ENCODE data around the gene IGHMBP2. TPM values are rescaled to one million over a fixed set of nuclear protein-coding genes. Genes with fewer than 3 reads are reported as not detected.

The IGHMBP2 gene
- polyA plus RNA-seq, 3 donors: 14.6 to 22.5 (median 18.6) TPM

- DNase-seq: no peak
Measured at GRCh38 chr11:68979931-68980775, 76.5 kb downstream of the IGHMBP2 start.

DNA sequence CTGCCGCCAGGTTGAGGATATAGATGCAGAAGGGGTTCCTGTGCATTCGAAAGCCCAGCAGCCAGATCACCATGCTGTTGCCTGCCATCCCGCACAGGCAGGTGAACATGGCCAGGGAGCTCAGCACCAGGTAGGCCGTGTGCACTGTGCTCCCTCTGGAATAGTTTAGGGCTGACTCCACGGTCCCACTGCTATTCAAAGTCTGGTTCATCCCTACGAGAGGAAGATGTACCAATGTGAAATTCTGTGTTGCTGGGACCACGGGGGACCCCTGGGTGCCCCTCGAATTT lies 77.0 kb downstream of the IGHMBP2 start, which contains the start of gene MRGPRD:
Gene MRGPRD, minus strand, starts transcription at position 211 of the 290 bp plus-strand sequence. Its CDS starts 0 bp downstream, at position 211.
- DNase-seq: no peak

DNA sequence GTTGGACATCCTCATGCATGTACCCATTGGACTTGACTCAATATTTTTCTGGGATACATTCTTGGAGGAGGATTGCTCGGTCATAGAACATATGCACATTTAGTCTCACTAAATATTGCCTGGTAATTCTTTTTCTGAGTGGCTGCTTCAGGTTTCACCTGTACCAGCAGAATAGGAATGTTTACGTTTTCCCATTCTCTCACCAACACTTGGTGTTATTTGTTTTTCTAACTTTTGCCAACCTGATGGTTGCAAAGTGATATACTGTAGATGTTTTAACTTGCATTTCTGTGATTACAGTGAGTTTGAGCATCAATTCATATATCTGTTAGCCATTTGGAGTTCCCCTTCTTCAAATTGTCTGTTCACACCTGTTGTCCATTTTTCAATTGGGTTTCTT lies 78.4 kb downstream of the IGHMBP2 start:
- no peak for DNase-seq

DNA sequence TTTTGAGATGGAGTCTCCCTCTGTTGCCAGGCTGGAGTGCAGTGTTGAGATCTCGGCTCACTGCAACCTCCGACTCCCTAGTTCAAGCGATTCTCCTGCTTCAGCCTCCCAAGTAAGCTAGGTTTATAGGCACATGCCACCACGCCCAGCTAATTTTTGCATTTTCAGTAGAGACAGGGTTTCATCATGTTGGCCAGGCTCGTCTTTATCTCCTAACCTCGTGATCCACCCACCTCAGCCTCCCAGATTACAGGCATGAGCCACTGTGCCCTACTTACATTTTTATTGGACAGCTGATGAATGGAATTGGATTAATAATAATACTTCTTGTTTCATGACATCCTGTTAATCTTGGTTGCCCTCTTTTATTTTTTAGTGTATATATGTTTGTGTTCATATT lies 80.1 kb downstream of the IGHMBP2 start:
- no peak for DNase-seq

DNA sequence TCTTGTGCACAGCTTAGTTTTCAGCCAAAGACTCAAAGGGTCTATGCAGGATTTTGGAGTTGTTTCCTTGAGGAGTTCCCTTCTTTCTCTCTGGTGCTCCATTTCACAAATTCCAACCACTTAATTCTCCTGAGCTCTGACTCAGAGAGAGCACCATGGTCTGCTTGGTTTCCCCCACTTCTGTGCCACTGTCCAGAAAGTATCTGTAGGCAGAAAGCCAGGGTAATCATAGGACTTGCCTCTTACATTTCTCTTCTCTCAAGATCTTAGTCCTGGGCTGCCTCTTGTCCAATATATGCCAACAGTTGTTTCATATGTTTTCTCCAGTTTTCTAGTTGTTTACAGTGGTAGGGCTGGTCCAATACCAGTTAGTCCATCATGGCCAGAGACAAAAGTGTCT lies 83.5 kb downstream of the IGHMBP2 start:
- DNase-seq: no peak

GRCh38 chr11:68988491-68988890 lies 84.8 kb downstream of the IGHMBP2 start:
- DNase-seq: no peak

Other genes starting within 250 kb of the IGHMBP2 start
- gene GAL, start 219.3 kb upstream of the IGHMBP2 start, polyA plus RNA-seq (ENCODE audit: insufficient read length in 3 of 3): under 1 TPM in 2 of 3 donors, not detected in 1; 0.37 to 0.44 TPM
- gene TESMIN, start 152.4 kb upstream of the IGHMBP2 start, polyA plus RNA-seq (ENCODE audit: insufficient read length in 3 of 3): 10 to 100 TPM; 17.0 to 21.5 (median 21.3) TPM
- 10 to 100 TPM; 30.8 to 35.6 (median 35.4) TPM for gene CPT1A, start 62.0 kb upstream of the IGHMBP2 start, polyA plus RNA-seq (ENCODE audit: insufficient read length in 3 of 3)
- gene MRPL21, start 59 bp upstream of the IGHMBP2 start, polyA plus RNA-seq (ENCODE audit: insufficient read length in 3 of 3): 10 to 100 TPM; 76.6 to 86.9 (median 85.9) TPM
- not detected for gene MRGPRD, start 77.1 kb downstream of the IGHMBP2 start, polyA plus RNA-seq (ENCODE audit: insufficient read length in 3 of 3)
- gene MRGPRF, start 109.4 kb downstream of the IGHMBP2 start, polyA plus RNA-seq (ENCODE audit: insufficient read length in 3 of 3): 10 to 100 TPM; 26.5 to 28.6 (median 28.3) TPM
- 10 to 100 TPM; 14.7 to 23.0 (median 18.7) TPM for gene TPCN2, start 145.0 kb downstream of the IGHMBP2 start, polyA plus RNA-seq (ENCODE audit: insufficient read length in 3 of 3)